Measurements from ENCODE around the gene PSTPIP1.
A peak's percentile ranks its signal among the peaks of the same experiment; 100 is the strongest.

Gene PSTPIP1

DNA sequence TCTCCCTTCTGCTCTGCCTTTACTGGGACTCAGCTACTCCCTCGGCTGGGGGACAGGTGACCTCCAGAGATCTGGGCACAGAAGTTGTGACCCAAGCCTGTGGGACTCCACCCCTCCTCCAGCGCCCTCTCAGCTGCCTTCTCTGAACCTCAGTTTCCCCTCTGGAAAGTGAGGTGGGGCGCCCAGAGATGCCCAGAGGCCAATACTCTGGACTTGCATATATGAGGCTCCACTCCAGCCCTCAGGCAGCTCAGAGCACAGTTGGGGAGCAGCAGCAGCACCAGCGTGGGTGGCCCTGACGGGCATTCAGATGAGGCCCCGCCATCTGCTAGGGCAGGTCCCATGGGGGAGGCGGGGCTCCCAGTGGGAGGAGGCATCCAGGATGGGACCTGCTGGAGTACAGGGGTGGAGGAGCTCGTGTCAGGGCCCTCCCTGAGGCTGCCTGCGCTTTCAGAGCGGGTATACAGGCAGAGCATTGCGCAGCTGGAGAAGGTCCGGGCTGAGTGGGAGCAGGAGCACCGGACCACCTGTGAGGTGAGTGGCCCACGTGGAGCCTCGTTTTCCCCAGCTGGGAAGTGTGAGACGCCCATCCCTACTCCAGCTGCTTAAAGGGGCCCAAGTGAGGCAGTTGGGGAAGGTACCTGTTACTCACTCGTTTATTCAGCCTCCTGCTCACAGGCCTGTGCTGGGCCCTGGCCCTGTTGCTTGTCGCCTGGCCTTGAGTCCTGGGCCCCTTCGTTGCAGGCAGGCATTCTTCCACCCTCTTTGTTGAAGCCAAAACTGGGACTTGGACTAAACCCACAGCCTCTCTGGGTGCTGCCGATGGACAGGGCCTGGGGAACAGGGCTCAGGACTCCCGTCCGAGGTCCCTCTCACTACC is 35.4 kb downstream of the PSTPIP1 start:
- DNase-seq (ENCODE audit: low spot score) = no peak

DNA sequence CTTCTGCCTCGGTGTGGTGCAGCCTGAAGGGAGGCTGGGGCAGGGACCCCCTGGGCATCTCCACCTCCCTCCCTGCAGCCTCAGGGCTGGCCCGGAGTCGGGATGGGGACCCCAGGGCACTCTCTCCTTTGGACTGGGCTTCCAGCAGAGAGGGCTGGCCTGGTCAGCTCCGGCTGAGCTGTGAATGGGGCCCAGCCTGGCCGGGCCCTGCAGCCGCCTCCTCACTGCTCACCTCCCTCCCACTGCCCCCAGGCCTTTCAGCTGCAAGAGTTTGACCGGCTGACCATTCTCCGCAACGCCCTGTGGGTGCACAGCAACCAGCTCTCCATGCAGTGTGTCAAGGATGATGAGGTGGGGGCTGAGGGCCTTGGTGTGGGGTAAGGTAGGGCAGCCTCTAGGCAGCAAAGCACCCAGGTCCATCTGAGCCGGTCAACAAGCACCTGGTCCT is 36.0 kb downstream of the PSTPIP1 start:
- no peak for DNase-seq (ENCODE audit: low spot score)

DNA sequence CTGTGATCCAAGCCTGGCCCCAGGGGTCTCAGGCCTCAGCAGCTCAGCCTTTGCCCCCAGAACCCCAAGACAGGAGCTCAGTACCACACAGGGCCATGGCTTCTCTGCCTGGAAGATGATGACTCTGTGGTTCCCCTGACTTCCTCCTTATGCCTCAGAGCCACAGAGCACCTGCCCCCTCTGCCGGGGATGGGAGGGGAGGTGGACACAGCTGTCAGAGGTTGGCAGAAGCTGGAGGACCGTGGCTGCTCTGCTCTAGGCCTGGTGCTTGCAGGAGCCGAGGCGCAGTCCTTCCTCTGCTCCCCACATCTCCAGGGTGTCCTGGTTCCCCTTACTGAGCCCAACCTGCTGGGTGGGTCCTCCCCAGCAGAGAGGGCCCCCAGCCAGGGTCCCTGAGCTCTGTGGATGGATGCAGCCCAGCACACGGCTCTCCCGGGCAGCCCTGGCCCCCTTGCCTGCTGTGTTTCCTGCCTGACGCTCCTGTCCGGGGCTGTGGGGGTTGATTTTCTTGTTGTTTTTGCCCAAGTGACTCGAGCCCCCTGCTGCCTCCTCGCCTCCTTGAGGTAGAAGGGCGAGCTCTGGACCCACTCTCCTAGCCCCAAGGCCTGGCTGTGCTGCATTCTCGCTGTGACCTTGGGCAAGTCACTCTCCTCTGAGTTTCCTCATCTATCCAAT is 36.6 kb downstream of the PSTPIP1 start:
- no peak for DNase-seq (ENCODE audit: low spot score)

DNA sequence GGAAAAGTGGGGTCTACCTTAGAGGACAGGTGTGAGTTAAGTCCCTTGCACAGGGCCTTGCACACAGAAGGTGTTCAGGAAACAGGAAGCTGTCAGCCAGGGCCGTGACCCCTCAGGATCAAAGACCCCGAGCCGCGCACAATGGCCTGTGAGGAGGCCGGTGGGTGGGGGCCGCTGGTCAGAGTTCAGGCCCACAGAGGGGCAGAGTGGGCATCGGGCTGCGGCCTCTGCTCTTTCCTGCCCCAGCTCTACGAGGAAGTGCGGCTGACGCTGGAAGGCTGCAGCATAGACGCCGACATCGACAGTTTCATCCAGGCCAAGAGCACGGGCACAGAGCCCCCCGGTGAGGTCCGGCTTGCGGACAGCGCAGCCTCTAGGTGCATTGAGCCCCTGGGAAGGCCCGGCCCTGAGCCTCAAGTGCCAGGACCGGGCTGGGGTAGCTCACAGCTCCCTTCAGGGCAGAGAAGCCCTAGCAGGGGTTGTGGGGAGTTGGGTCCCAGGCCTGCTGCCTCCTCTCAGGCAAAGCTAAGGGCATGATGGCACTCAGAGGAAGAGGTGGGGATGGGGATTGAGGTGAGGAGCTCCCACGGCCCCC is 37.2 kb downstream of the PSTPIP1 start:
- no peak for DNase-seq (ENCODE audit: low spot score)

DNA sequence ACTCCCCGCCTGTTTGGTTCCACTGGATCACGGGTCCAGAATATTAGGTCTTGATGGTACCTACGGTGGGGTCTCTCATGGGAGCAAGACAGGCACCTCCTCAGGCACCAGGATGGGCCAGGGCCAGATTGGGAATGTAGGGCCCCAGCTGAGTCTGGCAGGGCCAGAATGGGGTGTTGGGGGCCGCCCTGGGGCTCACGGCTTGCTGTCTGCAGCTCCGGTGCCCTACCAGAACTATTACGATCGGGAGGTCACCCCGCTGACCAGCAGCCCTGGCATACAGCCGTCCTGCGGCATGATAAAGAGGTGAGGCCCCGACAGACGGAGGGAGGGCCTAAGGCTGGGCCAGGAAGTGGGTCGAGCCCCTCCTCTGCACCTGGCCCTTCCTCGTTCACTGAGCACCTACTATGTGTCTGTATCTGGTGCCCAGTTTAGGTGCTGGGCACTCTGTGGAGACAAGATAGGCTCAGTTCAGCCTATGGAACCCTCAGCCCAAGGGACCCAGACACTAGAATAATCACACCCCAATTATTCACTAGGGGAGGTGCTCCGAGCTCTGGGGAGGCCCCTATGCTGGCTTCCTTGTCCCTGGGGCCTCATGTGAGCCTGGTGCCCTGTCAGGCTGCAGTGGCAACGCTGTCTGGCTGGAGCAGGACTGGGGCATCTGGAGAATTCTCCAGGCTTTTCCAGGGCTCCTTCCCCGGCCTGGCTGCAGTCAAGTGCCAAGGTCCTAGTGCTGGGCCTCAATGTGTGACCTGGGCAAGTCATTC is 37.9 kb downstream of the PSTPIP1 start:
- no peak for DNase-seq (ENCODE audit: low spot score)

DNA sequence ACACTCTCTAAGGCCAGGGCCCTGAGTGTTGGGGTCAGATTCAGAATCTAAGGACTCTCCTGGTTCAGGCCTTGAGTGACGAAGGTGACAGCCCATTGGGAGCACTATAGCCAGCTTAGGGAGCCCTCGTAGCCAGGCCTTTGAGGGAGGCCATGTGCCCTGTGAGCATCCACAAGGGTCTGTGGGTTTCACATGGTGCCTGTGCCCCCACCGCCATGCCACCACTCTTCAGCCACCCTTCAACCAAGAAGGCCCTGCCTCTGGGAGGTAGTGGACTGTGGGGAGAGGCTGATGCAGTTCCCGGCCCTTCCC is 38.4 kb downstream of the PSTPIP1 start:
- no peak for DNase-seq (ENCODE audit: low spot score)

DNA sequence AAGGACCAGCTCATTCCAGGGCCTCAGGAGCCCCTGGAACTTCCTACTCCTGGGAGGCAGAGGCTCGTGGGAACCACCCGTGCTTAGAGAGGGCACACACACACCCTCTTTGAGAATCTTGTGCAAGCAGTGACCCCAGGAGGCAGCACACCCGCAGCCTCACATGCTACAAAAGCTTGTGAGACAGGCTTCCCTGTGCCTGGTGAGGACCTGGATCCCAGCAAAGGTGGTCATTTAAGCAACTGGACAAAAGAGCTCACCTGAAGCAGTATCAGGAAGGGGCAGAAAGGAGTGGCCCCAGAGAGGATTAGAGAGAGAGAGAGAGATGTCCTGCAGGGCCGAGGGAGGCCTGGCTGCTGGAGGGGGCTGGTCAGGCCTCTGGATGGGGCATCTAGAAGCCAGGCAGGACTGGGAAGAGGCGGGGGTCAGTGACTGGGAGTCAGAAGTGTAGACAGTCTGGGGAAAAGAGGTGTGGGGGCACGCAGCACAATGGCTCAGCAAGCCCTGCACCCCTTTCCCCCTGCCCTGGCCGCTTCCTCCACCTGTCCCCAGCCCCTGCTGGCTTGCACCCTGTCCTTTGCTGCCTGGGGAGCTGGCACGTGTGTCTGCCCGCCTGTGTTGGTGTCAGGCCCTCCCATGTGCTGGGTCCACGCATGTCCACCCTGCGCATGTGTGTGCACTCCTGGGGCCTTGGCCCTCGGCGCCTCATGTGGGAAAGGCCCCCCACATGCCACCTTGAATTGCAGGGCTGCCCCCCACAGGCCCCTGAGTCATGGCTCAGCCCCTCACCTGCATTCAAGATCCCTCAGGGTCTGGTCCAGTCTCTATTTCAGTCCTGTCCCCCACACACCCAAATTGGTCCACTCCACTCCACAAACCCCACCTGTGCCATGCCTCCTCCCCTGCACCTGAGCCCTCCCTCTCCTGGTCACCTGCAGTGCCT is 39.1 kb downstream of the PSTPIP1 start:
- DNase-seq (ENCODE audit: low spot score) = no peak

DNA sequence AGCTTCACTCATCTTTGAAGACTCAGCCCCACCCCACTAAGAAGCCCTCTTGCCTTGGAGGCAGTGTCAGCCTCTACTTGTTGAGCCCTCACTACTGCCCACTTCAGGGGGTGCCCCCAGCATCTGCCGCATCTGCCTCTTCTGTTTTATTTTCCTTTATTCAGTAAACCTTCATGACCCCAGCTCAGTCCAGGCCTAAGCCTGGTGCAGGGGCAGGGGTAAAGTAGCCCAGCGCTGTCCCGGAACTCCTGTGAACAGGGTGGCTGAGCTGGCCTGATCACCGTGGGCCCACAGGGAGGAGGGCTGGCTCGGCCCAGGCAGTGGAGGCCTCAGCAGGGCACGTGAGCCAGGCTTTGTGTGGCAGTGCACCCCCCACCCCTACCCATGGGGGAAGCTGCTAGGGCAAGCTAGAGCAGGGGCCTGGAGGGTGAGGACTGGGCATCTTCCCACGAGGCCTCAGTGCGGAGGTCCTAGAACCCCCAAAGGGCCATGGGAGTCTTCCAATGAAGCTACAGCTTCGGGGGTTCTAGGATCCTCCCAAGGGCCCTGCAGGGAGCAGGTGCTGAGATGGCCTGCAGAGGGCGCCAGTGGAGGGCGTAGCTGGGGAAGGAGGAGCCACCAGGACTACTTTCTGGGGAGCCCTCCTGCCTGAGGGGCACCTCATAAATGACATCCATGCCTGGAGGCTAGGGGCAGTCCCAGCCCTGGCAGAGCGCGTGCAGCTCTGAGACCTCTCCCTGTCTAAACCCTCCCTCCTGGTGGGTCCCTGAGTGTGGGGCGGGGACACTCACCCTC is 40.0 kb downstream of the PSTPIP1 start:
- DNase-seq (ENCODE audit: low spot score) = peak; percentile 21

DNA sequence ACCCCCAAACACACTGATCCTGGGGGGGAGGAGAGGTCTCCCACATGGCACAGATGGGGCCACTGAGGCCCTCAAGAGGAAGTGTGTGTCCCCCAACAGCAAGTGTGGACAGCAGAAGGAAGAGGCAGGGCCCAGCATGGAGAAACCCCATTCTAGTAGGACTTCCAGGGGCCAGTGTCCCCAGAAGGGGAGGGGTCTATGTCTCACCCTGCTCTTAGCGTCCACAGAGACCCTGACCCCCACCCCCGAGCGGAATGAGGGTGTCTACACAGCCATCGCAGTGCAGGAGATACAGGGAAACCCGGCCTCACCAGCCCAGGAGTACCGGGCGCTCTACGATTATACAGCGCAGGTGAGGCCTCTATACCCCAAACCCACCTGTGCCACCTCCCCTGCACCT is 40.7 kb downstream of the PSTPIP1 start:
- DNase-seq (ENCODE audit: low spot score) = no peak

DNA sequence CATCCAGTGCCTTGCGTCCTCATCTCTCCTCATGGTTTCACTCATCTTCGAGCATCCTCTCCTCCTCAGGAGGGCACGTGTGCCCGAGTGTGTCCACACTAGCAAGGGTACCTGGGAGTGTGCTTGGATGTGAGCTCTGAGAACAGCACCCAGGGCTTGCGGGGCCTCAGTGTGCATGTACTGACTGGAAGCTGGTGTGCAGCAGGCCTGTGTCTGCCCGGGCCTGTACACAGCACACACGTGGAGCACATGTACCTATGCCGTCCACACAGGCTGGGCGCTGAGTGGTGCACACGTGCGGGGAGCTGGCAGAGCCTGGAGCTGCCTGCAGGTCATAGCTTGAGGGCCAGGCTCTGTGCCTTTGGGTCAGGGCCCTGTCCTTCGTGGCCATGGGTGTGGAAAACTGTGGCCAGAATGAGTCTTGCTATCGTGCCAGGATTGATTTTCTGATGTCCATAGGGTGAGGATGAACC is 41.1 kb downstream of the PSTPIP1 start:
- no peak for DNase-seq (ENCODE audit: low spot score)

DNA sequence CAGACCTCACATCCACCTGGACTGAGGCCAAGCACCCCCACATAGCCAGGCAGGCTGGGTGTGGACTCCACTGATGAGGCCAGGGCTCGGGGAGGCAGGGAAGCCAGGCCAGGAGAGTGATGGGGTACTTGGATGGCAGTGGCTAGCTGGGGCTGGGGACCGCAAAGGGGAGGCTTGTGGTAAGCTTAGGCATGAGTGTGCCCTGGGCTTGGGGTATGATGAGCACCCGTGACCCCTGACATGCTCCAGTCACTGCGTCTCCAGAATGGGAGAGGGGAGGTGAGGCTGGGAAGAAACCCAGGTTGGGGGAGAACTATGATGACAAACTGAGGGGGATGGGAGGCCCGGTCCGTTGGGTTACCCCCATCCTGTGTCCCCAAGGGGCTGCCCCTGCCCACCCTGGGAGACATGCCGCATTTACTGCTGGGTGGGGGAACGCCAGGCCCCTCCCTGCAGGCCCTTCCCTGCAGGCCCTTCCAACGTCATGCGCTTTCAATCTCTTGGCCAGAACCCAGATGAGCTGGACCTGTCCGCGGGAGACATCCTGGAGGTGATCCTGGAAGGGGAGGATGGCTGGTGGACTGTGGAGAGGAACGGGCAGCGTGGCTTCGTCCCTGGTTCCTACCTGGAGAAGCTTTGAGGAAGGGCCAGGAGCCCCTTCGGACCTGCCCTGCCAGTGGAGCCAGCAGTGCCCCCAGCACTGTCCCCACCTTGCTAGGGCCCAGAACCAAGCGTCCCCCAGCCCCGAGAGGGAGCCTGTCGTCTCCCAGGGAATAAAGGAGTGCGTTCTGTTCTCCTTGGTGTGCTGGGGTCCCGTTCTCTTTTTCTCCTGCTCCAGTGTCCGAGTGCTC is 41.8 kb downstream of the PSTPIP1 start:
- no peak for DNase-seq (ENCODE audit: low spot score)

DNA sequence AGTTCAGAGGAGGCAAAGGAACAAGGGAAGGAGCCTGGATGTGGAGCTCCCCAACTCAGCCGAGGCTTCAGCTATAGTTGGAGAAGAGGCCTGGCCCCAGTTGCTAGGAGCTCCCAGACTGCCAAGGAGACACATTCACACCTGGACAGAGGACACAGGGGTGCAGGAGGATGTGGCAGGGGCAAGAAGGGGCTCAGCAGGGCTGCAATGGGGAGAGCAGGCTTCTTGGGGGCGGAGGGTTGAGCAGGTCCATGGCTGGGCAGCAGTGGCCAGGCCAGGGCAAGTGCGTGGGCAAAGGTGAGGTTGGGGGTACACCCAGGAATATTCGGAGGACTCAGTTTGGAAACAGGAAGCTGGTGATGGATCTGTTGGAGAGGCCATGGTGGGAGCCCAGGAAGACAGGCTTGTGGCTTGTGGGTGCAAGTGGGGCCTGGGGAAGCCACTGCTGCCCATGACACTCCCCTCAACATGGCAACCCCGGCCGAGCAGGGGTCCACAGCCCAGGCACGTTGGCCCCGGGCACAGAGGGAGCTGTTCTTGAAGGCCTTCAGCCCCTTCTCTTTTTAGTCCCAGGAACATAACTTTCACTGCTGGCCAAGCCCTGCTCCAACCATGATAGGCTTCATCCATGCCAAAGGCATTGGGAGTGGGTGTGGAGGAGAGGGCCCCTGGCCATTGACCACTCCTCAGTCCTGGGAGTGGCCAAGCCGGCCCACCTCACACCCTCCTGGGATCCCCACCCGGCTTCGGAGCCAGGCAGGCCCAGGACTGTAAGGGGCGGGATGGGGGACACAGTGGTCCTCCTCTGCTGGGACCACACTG is 42.7 kb downstream of the PSTPIP1 start:
- no peak for DNase-seq (ENCODE audit: low spot score)

DNA sequence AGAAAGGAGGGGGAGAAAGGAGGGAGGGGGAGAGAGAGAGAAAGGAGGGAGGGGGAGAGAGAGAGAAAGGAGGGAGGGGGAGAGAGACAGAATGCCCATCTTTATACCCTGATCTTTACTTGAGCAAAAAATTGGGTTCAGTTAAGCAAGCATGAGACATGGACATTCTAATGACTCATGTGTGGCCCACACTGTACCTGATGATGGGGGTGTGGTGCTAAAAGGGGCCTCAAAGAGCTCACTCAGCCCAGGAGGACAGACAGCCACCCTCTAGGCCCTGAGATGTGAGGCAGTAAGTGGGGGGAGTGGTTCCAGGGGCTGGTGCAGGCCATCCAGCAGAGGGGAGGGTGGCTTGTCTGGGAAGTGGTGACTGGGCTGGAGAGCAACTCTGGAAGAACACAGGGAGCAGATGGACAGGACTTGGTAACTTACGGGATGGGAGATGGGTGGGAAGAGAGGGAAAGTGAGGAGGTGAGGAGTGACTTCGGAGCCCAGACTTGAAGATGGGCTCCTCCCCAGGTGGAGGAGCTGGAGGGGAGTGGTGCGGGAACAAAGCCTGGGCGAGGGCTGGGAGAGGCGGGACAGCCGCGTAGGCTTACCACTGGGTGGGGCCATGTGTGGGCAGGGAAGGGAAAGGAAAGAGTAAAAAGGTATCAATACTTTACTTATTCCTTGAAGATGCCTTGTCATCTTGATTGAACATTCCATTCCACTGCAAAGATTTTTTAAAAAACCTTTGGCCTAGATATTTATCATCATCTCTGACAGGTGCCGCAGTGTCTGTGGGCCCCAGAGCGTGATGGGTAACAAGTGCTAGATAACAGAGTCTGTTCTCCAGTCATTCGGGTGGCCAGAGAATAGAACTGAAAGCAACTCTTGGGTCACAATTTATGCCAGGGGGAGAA is 43.6 kb downstream of the PSTPIP1 start:
- DNase-seq (ENCODE audit: low spot score) = no peak

DNA sequence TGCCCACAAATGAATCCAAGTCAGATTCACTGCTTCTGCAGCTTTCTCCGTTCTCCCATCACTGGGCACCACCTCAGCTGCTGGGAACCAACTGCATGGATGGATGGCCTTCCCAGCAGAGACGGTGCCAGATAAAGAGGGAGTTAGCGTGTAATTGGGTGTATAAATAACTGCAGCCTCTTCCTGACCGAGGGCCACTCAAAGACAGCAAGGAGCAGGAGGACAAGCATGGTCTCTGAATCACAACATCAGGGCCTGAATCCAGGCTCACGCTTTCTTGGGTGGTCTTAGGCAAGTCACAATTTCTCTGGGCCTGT is 44.2 kb downstream of the PSTPIP1 start:
- DNase-seq (ENCODE audit: low spot score) = no peak

DNA sequence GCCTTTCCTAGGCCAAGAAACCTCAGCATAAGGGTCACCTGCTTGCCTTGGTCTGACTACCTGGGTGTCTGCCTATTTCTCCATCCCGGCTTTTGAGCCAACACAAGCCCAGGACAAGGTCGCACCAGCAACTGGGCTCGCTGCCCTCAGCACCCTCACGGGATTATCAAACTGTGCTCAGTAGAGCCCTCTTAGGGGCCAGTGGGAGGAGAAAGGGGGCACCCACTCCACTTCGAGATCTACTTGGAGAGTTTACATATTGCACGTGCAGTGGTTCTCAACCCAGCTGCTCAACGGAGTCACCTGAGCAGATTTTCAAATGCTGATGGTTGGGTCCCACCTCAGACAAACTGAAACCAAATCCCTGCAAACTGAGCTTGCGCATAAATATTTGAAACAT is 44.9 kb downstream of the PSTPIP1 start:
- no peak for DNase-seq (ENCODE audit: low spot score)

DNA sequence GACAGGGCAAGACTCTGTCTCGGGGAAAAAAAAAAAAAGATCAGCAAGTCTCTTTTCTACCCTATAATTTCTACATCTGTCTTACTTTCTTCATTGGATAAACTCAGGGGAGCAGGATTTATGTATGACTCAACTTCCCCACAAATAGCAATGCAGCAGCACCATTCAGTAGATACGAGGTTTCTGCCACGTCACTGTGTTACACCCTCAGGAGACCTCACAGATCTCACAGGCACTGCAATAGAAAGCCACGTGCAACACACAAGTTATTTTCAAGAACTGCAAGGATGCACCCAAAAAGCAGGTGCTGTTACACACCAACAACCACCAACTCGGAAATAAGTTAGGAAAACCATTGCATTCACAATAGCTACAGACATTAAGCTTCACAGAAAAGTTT is 45.7 kb downstream of the PSTPIP1 start:
- DNase-seq (ENCODE audit: low spot score) = no peak

DNA sequence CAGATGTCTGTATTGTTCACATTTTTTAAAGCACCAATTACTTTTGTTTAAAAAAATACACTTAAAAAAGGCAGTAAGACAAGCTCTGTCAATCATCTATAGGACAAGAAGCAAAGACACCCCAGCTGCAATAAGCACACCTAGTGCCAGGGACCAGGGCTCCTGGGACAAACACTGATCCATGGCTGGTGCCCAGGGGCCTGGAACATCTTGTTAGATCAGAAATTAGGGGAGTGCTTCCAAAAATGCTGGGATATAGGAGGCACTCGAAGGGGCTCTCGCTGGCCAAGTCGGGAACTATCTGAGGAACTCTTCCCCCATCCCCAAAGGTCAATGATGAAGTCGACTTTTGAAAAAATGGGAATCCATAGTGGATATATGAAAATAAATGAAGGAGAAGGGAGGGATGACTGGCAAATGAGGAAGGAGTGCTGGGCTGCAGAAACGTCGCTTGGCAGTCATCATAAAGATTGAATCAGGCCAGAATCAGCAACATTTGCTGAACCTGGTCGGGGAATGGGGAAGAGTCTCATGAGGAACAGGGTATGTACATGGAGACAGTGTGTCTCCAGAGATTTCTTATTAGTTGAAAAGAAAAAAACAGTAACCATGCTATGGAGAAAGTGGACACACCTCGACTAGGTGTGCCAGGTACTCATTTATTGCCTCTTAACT is 47.5 kb downstream of the PSTPIP1 start:
- no peak for DNase-seq (ENCODE audit: low spot score)
